Activated CD4-positive, alpha-beta T cell treated with anti-CD3 and anti-CD28 coated beads, Interleukin-2, amount 50 U/mL, for 24 hours (primary cell): Measurements from ENCODE around the gene ARL8A.

Source experiments
- DNase-seq, 2 donors: peaks; one replicate each; pipeline ENCODE4 v3.0.0-alpha.2; 2020; ENCODE audit warnings: low read depth in 1 of 2, low spot score in 1 of 2

Gene ARL8A

GRCh38 chr1:202084791-202085681, 59.5 kb downstream of the ARL8A start:
- no peak for DNase-seq
